ENCODE measurements around the gene KDM1A.
"Not testable (repeated sequence)": the region's sequence is repeated elsewhere in the genome, so short reads cannot be mapped to it uniquely, and the experiment has no call there.

DNA sequence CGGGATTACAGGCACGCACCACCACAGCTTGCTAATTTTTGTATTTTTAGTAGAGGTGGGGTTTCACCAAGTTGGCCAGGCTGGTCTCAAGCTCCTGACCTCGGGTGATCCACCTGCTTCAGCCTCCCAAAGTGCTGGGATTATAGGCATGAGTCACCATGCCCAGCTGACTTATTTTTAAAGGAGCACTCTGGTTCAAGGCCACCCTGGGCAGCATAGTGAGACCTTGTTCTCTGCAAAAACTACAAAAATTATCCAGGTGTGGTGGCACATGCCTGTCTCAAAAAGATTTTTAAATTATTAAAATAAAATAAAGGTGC is 38.8 kb upstream of the KDM1A start:
- not testable (repeated sequence) for TF ChIP-seq PATZ1 (CRISPR knock-in tag; IDR thresholded peaks at IDR 0.05; ENCODE audit: borderline replicate concordance); ZNF565 (CRISPR knock-in tag; conservative IDR thresholded peaks at IDR 0.05; ENCODE audit: low read depth)

All from SK-N-SH treated with all-trans-retinoic acid at 6 μM for 48 hours (cell line).